Ascending aorta (tissue), 1 donor: ENCODE results near the gene FKBP2. TPM values are rescaled to one million over a fixed set of nuclear protein-coding genes. Genes with fewer than 3 reads are reported as not detected.

Source experiments
- total RNA-seq: library from RNA; depleted of rRNA; stranded (reverse); fragments of >200 nt; gene quantifications from one replicate; pipeline ENCODE4 v1.1.0, GENCODE V29; 2016

The FKBP2 gene
- total RNA-seq, 1 donor from 2014 or later = 17.7 TPM

Other genes starting within 250 kb of the FKBP2 start
- 10.3 TPM for gene FLRT1, start 205.2 kb upstream of the FKBP2 start, total RNA-seq
- gene MACROD1, start 75.0 kb upstream of the FKBP2 start, total RNA-seq = 26.5 TPM
- 77.7 TPM for gene STIP1, start 54.9 kb upstream of the FKBP2 start, total RNA-seq
- 55.2 TPM for gene FERMT3, start 34.4 kb upstream of the FKBP2 start, total RNA-seq
- gene TRPT1, start 14.9 kb upstream of the FKBP2 start, total RNA-seq = 224 TPM
- gene NUDT22, start 14.8 kb upstream of the FKBP2 start, total RNA-seq = 158 TPM
- gene DNAJC4, start 10.5 kb upstream of the FKBP2 start, total RNA-seq = 43.1 TPM
- 188 TPM for gene VEGFB, start 6.5 kb upstream of the FKBP2 start, total RNA-seq
- 85.7 TPM for gene PPP1R14B, start 5.8 kb downstream of the FKBP2 start, total RNA-seq
- gene PLCB3, start 10.4 kb downstream of the FKBP2 start, total RNA-seq = 54.0 TPM
- 175 TPM for gene BAD, start 43.6 kb downstream of the FKBP2 start, total RNA-seq
- 3.9 TPM for gene GPR137, start 44.8 kb downstream of the FKBP2 start, total RNA-seq
- gene KCNK4, start 50.2 kb downstream of the FKBP2 start, total RNA-seq = not detected
- gene CATSPERZ, start 59.3 kb downstream of the FKBP2 start, total RNA-seq = not detected
- gene ESRRA, start 64.4 kb downstream of the FKBP2 start, total RNA-seq = 53.4 TPM
- 384 TPM for gene TRMT112, start 76.5 kb downstream of the FKBP2 start, total RNA-seq
- gene PRDX5, start 77.0 kb downstream of the FKBP2 start, total RNA-seq = 153 TPM
- gene CCDC88B, start 99.1 kb downstream of the FKBP2 start, total RNA-seq = 5.1 TPM
- 81.5 TPM for gene RPS6KA4, start 118.1 kb downstream of the FKBP2 start, total RNA-seq